A549 (cell line): Measurements from ENCODE around the gene GSG1L.

ENCODE experiments used
- CHD2 ChIP-seq: fragments of 150-350 bp; IDR thresholded peaks from 2 replicates; pipeline ENCODE4 v1.6.1; 2014; ENCODE audit warnings: low read length; ENCODE audit not compliant: partially characterized antibody
- EHMT2 ChIP-seq: fragments of 200-600 bp; sonication (generic); IDR thresholded peaks from 2 replicates; pipeline ENCODE4 v1.6.1; 2016; ENCODE audit warnings: antibody characterized with exemption, low read depth, mild to moderate bottlenecking, moderate library complexity
- MAFK ChIP-seq: fragments of 450-650 bp; IDR thresholded peaks from 2 replicates; pipeline ENCODE4 v1.6.1; 2014; ENCODE audit not compliant: partially characterized antibody
- NFE2L2 ChIP-seq: fragments of 150-350 bp; conservative IDR thresholded peaks from 2 replicates; pipeline ENCODE4 v1.6.1; 2014; ENCODE audit warnings: low read length
- POLR2A ChIP-seq: IDR thresholded peaks from 2 replicates; pipeline ENCODE4 v1.6.1; 2012; ENCODE audit warnings: mild to moderate bottlenecking, low read length
- RCOR1 ChIP-seq: fragments of 150-350 bp; IDR thresholded peaks from 2 replicates; pipeline ENCODE4 v1.6.1; 2014; ENCODE audit warnings: antibody characterized with exemption, low read length, low read depth
- TF ChIP-seq, protein P1 (sequence below): fragments of >200 bp; sonication (Bioruptor Twin); formaldehyde crosslinking; IDR thresholded peaks from 3 replicates; pipeline ENCODE4 v1.5.1; 2016

DNA sequence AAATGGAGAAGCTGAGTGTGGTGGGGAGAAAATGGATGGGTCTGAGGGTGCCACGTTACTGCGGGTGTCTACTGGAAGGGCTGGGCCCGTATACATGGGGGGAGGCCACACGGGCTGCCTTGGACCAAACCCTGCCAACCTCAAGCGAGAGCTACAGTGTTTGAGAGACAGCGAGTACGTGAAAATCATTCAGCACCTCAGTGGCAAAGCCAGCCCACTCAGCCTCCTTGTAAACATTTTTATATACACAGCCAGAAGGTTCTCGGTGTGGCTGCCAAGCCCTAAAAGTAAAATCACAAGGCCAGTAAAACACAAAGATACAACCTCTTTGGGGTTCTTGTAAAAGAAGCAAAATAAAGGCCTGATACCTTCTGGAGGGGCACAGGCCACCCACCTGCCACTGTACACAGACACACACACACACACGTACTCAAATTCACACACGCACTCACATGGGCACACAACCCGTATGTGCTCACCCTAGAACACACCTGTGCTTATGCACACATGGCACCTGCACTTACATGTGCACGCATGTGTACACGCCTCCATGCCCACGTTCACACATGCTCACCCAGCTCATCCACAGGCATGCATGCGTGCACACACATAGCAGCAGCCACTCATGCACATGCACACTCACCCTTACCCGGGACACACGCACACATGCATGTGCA, 102.8 kb downstream of the GSG1L start:
- TF ChIP-seq RCOR1, result no peak
- TF ChIP-seq, protein P1, sequence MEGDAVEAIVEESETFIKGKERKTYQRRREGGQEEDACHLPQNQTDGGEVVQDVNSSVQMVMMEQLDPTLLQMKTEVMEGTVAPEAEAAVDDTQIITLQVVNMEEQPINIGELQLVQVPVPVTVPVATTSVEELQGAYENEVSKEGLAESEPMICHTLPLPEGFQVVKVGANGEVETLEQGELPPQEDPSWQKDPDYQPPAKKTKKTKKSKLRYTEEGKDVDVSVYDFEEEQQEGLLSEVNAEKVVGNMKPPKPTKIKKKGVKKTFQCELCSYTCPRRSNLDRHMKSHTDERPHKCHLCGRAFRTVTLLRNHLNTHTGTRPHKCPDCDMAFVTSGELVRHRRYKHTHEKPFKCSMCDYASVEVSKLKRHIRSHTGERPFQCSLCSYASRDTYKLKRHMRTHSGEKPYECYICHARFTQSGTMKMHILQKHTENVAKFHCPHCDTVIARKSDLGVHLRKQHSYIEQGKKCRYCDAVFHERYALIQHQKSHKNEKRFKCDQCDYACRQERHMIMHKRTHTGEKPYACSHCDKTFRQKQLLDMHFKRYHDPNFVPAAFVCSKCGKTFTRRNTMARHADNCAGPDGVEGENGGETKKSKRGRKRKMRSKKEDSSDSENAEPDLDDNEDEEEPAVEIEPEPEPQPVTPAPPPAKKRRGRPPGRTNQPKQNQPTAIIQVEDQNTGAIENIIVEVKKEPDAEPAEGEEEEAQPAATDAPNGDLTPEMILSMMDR, result no peak
- no peak for TF ChIP-seq EHMT2
- no peak for TF ChIP-seq CHD2
- TF ChIP-seq NFE2L2, result no peak
- no peak for TF ChIP-seq MAFK
- TF ChIP-seq POLR2A, result no peak; the same call in 1 of the 2 replicates
